Heart left ventricle (tissue), 13 donors: ENCODE data around the gene ISL2.

Experiments
- CTCF ChIP-seq, 12 donors: fragments of 200-600 bp; sonication (generic) in 4 of 12; IDR thresholded peaks; one replicate each; pipeline versions ENCODE4 v1.5.0 to v1.8.0; 2018 to 2022; ENCODE audit warnings: antibody characterized with exemption in 12 of 12, mild to moderate bottlenecking in 5 of 12
- POLR2A ChIP-seq, 2 donors: fragments of 450-650 bp; IDR thresholded peaks; one replicate each; pipeline ENCODE4 v1.6.1; 2017; ENCODE audit warnings: antibody characterized with exemption in 2 of 2, mild to moderate bottlenecking in 2 of 2, moderate library complexity in 2 of 2
- donor health status: ischemic (EF 13 %, LVEDD 7.1; RV severe dilation, severe dysfunction).
- donor health status: DM: no; HTN: yes; CAD: no.
- donor health status: DM: no; HTN: no; CAD: no.
- donor health status: ischemic (EF 25% LVEDD 6.9; RV normal size, moderate dysfunction).
- donor health status: ischemic (EF 25% LVEDD 5.7; RV mildly dilated, moderate dysfunction).
- donor health status: ischemic (EF 35%, LVEDD 5.7; RV mildly dilated, moderate dysfunction).
- donor health status: nonischemic (EF 11% LVEDD 7.7; RV severe dilation, severe dysfunction).
- donor health status: DM: yes; HTN: yes; CAD: no.
- donor health status: PGD.
- donor health status: ischemic (EF 29% LVEDD 5.4; RV normal size, mild dysfunction).
- donor health status: nonischemic (EF 23%, LVEDD 6.1; RV moderate dilation, normal function).

GRCh38 chr15:76321171-76321570 lies 15.4 kb upstream of the ISL2 start:
- TF ChIP-seq CTCF (IDR thresholded peaks at IDR 0.05): no peak
- TF ChIP-seq POLR2A (IDR thresholded peaks at IDR 0.05): no peak
